Medulla oblongata (tissue), 1 donor: Measurements from ENCODE around the gene EIF3B.
"Not testable (repeated sequence)": the region's sequence is repeated elsewhere in the genome, so short reads cannot be mapped to it uniquely, and the experiment has no call there.

Experiments
- DNase-seq: peaks from one replicate; pipeline ENCODE4 v3.0.0-alpha.2; 2015; ENCODE audit errors: extremely low spot score

The EIF3B gene

GRCh38 chr7:2354186-2354938 is at the start of gene EIF3B:
Gene EIF3B, plus strand, starts transcription at chr7:2354827. Its CDS starts 95 bp downstream, at chr7:2354922.
- peak; percentile 90 for DNase-seq

DNA sequence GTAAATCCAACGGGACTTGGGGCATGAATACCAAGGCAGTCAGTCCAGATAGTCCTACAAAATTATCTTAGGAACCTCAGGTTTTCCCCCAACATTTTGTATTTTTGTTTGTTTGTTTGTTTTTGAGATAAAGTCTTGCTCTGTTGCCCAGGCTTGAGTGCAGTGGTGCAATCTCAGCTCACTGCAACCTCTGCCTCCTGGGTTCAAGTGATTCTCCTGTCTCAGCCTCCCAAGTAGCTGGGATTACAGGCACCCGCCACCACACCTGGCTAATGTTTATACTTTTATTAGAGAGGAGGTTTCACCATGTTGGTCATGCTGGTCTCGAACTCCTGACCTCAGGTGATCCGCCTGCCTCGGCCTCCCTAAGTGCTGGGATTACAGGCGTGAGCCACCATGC is 49.4 kb upstream of the EIF3B start:
- DNase-seq, result not testable (repeated sequence)

GRCh38 chr7:2306688-2307087 is 47.9 kb upstream of the EIF3B start:
- DNase-seq, result no peak

GRCh38 chr7:2307690-2308107 is 46.9 kb upstream of the EIF3B start:
- DNase-seq, result no peak

DNA sequence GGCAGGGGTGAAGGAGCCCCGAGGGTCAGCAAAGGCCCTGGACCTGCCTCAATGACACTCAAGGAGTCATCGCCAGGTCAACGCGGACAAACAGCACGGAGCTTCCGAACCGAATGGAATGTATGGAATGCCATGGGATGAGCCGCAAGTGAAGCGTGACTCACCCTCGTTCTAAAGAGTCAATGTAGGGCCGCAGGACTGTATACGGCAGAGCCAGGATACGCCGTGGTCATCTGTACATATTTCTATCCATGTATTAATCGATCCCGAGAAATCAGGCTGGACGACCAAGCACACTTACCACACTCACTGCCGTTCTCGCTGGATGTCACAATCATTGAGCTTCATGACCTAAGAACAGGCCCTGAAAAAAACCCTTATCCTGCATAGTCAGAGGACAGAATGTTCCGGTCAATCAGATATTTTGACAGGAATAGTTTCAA is 44.7 kb upstream of the EIF3B start:
- no peak for DNase-seq

DNA sequence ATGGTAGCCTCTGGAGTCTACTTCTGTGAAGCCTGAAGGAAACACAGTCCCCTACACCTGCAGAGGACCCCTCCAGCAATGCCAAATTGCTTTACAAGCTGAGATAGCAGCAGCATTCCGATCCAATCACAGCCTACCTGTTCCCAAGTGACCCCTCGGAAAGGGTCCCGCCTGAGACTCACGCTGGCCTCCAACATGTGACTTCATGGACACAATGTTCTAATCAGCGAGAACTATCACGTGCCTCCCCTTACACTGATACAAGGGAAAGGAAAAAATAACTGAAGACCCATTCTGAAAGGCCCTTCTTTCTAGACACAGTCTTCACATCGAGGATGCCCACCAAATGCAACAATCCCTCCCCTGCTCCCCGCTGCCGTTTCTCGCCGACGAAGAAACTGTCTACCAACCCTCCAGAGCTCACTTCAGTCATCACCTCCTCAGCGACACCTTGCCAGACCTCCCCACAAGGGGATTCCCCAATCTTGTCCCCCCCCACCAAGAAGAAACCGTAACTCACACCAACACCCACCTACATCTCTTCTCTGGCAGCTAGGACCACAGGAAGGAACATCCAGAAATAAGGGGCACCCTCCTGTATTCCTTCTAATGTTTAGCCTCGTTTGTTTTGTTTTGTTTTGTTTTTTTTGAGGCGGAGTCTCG is 42.2 kb upstream of the EIF3B start:
- DNase-seq, result no peak

DNA sequence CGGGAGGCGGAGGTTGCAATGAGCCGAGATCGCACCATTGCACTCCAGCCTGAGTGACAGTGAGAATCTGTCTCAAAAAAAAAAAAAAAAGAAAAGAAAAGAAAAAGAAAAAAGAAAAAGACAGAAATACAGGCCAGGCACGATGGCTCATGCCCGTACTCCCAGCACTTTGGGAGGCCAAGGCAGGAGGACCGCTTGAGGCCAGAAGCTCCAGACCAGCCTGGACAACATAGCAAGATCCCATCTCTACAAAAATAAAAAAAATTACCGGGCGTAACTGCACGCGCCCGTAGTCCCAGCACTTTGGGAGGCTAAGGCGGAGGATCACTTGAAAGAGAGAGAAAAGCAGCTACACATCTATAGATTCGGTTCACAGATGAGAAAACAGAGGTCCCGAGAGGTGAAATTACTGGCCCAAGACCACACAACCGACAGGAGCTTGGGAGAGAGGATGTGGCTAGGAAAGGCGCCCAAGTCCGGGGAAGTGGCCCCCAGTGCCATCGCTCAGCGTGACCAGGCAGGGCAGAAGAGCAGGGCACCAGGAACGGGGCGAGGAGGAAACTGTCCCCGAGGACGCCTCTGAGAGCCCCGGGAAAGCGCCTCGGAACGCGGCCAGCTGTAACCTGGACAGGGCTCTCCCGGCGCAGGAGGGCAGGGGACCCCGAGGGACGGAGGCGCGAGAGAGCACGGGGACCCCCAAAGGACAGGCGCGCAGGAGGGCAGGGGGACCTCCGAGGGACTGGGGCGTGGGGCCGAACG is 41.0 kb upstream of the EIF3B start:
- peak; percentile 16 for DNase-seq

DNA sequence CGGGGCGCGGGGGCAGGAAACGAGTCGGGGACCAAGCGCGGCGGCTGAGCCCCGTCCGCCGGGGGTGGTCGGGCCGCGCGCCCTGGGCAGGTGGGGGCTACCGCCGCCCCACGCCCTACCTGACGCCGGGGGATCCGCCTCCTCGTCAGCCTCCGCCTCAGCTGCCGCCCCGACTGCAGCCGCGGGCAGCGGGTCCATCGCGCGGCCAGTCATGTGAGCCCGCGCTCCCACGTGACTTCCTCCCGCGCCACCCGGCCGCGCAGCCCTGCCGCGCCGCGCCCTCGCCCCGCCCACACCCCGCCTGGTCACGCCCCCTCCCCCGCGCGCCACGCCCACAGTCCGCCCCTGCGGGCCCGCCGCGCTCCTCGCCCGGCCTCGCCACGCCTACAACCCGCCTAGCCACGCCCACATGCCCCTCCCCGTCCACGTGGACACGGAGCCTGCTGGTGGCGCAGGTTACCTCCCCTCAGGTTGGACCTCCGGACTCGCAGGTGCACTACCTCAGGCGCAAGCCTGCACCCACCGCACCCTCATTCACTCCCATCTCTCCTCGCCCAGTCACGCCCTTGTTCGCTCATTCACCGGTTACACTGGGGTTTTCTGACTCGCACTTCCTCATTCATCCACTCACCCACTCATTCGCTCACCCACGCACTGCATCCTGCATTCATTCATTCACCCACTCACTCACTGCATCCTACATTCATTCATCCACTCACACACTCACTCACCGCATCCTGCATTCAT is 40.2 kb upstream of the EIF3B start, which contains the start of gene SNX8:
Gene SNX8, minus strand, starts transcription at position 233 of the 747 bp plus-strand sequence. Its CDS starts 20 bp downstream, at position 213.
- DNase-seq, result peak; percentile 86

GRCh38 chr7:2314956-2315530 is 39.6 kb upstream of the EIF3B start:
- not testable (repeated sequence) for DNase-seq

GRCh38 chr7:2315787-2316186 is 38.8 kb upstream of the EIF3B start:
- DNase-seq, result no peak

DNA sequence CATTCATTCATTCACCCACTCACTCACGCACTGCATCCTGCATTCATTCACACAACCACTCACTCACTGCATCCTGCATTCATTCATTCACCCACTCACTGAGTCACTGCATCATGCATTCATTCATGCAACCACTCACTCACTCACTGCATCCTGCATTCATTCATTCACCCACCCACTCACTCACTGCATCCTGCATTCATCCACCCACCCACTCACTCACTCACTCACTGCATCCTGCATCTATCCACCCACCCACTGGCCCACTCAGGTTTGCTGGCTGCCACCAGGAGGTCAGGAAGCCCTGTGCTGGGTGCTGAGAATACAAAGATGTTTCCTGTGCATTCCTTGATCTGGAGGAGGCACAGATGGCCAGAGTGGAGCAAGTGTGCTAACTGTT is 38.0 kb upstream of the EIF3B start:
- DNase-seq, result no peak

DNA sequence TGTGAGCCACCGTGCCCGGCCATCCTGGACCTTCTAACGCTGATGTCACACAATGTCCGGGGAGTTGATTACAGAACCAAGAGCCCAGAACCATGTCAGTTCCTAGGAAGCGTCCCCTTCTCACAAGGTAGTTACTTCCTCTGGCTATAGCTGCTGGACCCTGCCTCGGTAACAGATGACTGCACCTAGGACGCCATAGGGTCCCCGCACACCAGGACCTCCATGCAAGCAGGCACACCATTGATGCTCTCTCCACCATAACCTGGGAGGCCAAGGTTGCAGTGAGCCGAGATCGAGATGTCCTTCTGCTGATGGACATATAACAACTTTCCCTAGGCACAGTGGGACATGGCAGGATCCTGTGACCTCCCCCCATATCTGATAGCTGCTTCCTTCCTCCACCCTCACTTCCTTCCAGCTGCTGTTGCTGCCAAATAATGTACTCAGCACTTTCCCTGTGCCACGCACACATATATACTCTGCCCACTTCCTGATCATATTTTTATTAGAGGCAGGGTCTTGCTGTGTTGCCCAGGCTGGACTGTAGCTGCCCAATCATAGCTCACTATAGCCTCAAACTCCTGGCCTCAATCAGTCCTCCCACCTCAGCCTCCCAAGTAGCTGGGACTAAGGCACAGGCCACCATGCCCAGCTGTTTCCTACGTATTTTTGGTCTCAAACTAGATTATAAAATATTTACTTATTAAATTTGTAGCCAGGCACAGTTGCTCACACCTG is 36.9 kb upstream of the EIF3B start:
- DNase-seq, result no peak

- no peak for DNase-seq
Observed at GRCh38 chr7:2321020-2321419, 33.6 kb upstream of the EIF3B start.

- peak; percentile 10 for DNase-seq
Observed at GRCh38 chr7:2325162-2325561, 29.5 kb upstream of the EIF3B start.

GRCh38 chr7:2326951-2327350 is 27.7 kb upstream of the EIF3B start:
- DNase-seq, result no peak

GRCh38 chr7:2330493-2330892 is 24.1 kb upstream of the EIF3B start:
- DNase-seq, result no peak

- DNase-seq, result no peak
Observed at GRCh38 chr7:2331707-2332106, 22.9 kb upstream of the EIF3B start.

GRCh38 chr7:2332606-2333231 is 21.9 kb upstream of the EIF3B start:
- not testable (repeated sequence) for DNase-seq

GRCh38 chr7:2336626-2337299 is 17.9 kb upstream of the EIF3B start:
- no peak for DNase-seq
